Breast epithelium (tissue), 4 donors: Measurements from ENCODE around the gene ZNF862. TPM values are rescaled to one million over a fixed set of nuclear protein-coding genes. Genes with fewer than 3 reads are reported as not detected.

Experiments used
- DNase-seq, 2 donors: peaks; one replicate each; pipeline ENCODE4 v3.0.0-alpha.2; 2019; ENCODE audit warnings: low spot score in 2 of 2
- H3K27ac ChIP-seq, 2 donors: fragments of 200-600 bp; sonication (generic) in 1 of 2; one replicate each; pipeline ENCODE4 v1.5.1; 2016 to 2019; ENCODE audit warnings: mild to moderate bottlenecking in 1 of 2
- H3K27me3 ChIP-seq, 2 donors: fragments of 200-600 bp; sonication (generic) in 1 of 2; one replicate each; pipeline versions ENCODE4 v1.5.1 to v1.6.0; 2017 to 2019; ENCODE audit warnings: control low read depth in 1 of 2, mild to moderate bottlenecking in 1 of 2
- H3K36me3 ChIP-seq: fragments of 200-600 bp; one replicate; pipeline ENCODE4 v1.5.1; 2019
- H3K4me1 ChIP-seq, 2 donors: fragments of 200-600 bp; sonication (generic); one replicate each; pipeline ENCODE4 v1.5.1; 2016 to 2019; ENCODE audit warnings: control low read depth in 1 of 2
- H3K4me3 ChIP-seq, 3 donors: fragments of 200-600 bp; sonication (generic); 1 replicate in 2 of 3; 2 replicates in 1 of 3; pipeline ENCODE4 v1.5.1; 2016 to 2019; ENCODE audit warnings: mild to moderate bottlenecking in 3 of 3, moderate library complexity in 2 of 3
- H3K9me3 ChIP-seq, 2 donors: fragments of 200-600 bp; sonication (generic) in 1 of 2; one replicate each; pipeline ENCODE4 v1.5.1; 2016 to 2019; ENCODE audit warnings: control low read depth in 1 of 2
- CTCF ChIP-seq, 3 donors: fragments of 450-650 bp; IDR thresholded peaks; one replicate each; pipeline ENCODE4 v1.5.1; 2016 to 2017; ENCODE audit warnings: antibody characterized with exemption in 3 of 3, mild to moderate bottlenecking in 3 of 3, moderate library complexity in 3 of 3
- POLR2A ChIP-seq: fragments of 450-650 bp; IDR thresholded peaks from one replicate; pipeline ENCODE4 v1.6.1; 2016; ENCODE audit warnings: antibody characterized with exemption, mild to moderate bottlenecking, moderate library complexity
- POLR2AphosphoS5 ChIP-seq, 3 donors: sonication (generic); formaldehyde crosslinking; IDR thresholded peaks; one replicate each; pipeline ENCODE4 v1.6.1; 2017; ENCODE audit warnings: antibody characterized with exemption in 3 of 3
- intact Hi-C: fragments of 100-400 bp; cut with DNase I; formaldehyde crosslinking; loops from one replicate; pipeline ENCODE4 v1.15.1; 2023; ENCODE audit warnings: low total_unique reads
- total RNA-seq, 3 donors: library from RNA; depleted of rRNA; stranded (reverse); fragments of >200 nt; gene quantifications; one replicate each; pipeline ENCODE4 v1.1.0, GENCODE V29; 2016

Gene ZNF862
- total RNA-seq, 3 donors from 2014 or later = 21.4 to 27.8 (median 27.2) TPM

- no peaks in the 10 kb centered on the region for H3K36me3 ChIP-seq
- peaks cover 2 to 33% of the 10 kb centered on the region in 2 donors for H3K27me3 ChIP-seq
- H3K4me1 ChIP-seq = no peaks in the 10 kb centered on the region
- H3K4me3 ChIP-seq = no peak overlapping the region
- TF ChIP-seq CTCF (IDR thresholded peaks at IDR 0.05) = no peak
- no peak for TF ChIP-seq POLR2AphosphoS5 (IDR thresholded peaks at IDR 0.05)
- TF ChIP-seq POLR2A = no peak
- H3K9me3 ChIP-seq = no peaks in the 10 kb centered on the region
- intact Hi-C loops = loop anchor here (5.0 kb wide), 1 partner anchor 791 kb away; no protein-coding TSS in a partner anchor
- no peak overlapping the region for H3K27ac ChIP-seq
- DNase-seq = no peak
Measured at GRCh38 chr7:149791411-149792219, 46.6 kb upstream of the ZNF862 start.

GRCh38 chr7:149792220-149792595 is 46.0 kb upstream of the ZNF862 start:
- Histone ChIP-seq H3K4me1 (no peaks in the 10 kb centered on the region), H3K9me3 (no peaks in the 10 kb centered on the region), H3K27ac (no peak overlapping the region), H3K36me3 (no peaks in the 10 kb centered on the region), H3K4me3 (no peak overlapping the region), H3K27me3 (peaks cover 2 to 33% of the 10 kb centered on the region in 2 donors)
- intact Hi-C loops = loop anchor here (5.0 kb wide), 1 partner anchor 790 kb away; no protein-coding TSS in a partner anchor
- TF ChIP-seq CTCF (IDR thresholded peaks at IDR 0.05) (no peak), POLR2AphosphoS5 (IDR thresholded peaks at IDR 0.05) (no peak), POLR2A (no peak)
- DNase-seq = no peak

- H3K4me1 ChIP-seq = no peaks in the 10 kb centered on the region
- TF ChIP-seq CTCF (IDR thresholded peaks at IDR 0.05) (no peak), POLR2AphosphoS5 (IDR thresholded peaks at IDR 0.05) (no peak), POLR2A (no peak)
- H3K27me3 ChIP-seq = peaks cover 2 to 29% of the 10 kb centered on the region in 2 donors
- H3K27ac ChIP-seq = no peak overlapping the region
- H3K9me3 ChIP-seq = no peaks in the 10 kb centered on the region
- DNase-seq = no peak
- H3K36me3 ChIP-seq = no peaks in the 10 kb centered on the region
- H3K4me3 ChIP-seq = no peak overlapping the region
- intact Hi-C loops = loop anchor here (5.0 kb wide), 1 partner anchor 789 kb away; no protein-coding TSS in a partner anchor
Measured at GRCh38 chr7:149793261-149793660, 44.9 kb upstream of the ZNF862 start.

- Histone ChIP-seq H3K27ac (no peak overlapping the region), H3K4me3 (no peak overlapping the region), H3K9me3 (no peaks in the 10 kb centered on the region), H3K4me1 (no peaks in the 10 kb centered on the region), H3K36me3 (no peaks in the 10 kb centered on the region), H3K27me3 (peaks cover 2 to 15% of the 10 kb centered on the region in 2 donors)
- intact Hi-C loops = loop anchor here (5.0 kb wide), 1 partner anchor 788 kb away; no protein-coding TSS in a partner anchor
- no peak for TF ChIP-seq POLR2AphosphoS5 (IDR thresholded peaks at IDR 0.05)
- no peak for TF ChIP-seq POLR2A
- TF ChIP-seq CTCF (IDR thresholded peaks at IDR 0.05) = no peak
- DNase-seq = no peak
Measured at GRCh38 chr7:149794661-149795060, 43.5 kb upstream of the ZNF862 start.

- Histone ChIP-seq H3K27me3 (peaks cover 2 to 10% of the 10 kb centered on the region in 2 donors), H3K36me3 (no peaks in the 10 kb centered on the region), H3K27ac (no peak overlapping the region), H3K4me3 (no peak overlapping the region), H3K9me3 (no peaks in the 10 kb centered on the region), H3K4me1 (no peaks in the 10 kb centered on the region)
- DNase-seq = no peak
- TF ChIP-seq POLR2A (no peak), CTCF (IDR thresholded peaks at IDR 0.05) (no peak), POLR2AphosphoS5 (IDR thresholded peaks at IDR 0.05) (no peak)
- intact Hi-C loops = no loop called here
Measured at GRCh38 chr7:149795126-149795525, 43.0 kb upstream of the ZNF862 start.
